NCI-H460 (cell line): ENCODE data around the gene RHOV. TPM values are rescaled to one million over a fixed set of nuclear protein-coding genes. Genes with fewer than 3 reads are reported as not detected.

Source experiments
- DNase-seq: peaks from one replicate; pipeline ENCODE4 v3.0.0-alpha.2; 2016; ENCODE audit warnings: low read depth; ENCODE audit errors: extremely low read depth
- polyA plus RNA-seq: library from polyadenylated mRNA; depleted of rRNA; stranded (reverse); fragments of >200 nt; gene quantifications from 2 replicates; pipeline ENCODE4 v1.2.3, GENCODE V29; 2014; cell fraction: nucleus; rRNA removed
- total RNA-seq: library from RNA; depleted of rRNA; stranded (reverse); fragments of >200 nt; shearing (Covaris generic); gene quantifications from 2 replicates; pipeline ENCODE4 v1.2.3, GENCODE V29; 2014; rRNA removed

Gene RHOV, protein sequence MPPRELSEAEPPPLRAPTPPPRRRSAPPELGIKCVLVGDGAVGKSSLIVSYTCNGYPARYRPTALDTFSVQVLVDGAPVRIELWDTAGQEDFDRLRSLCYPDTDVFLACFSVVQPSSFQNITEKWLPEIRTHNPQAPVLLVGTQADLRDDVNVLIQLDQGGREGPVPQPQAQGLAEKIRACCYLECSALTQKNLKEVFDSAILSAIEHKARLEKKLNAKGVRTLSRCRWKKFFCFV
- 0.14 and 0.57 TPM in 2 replicates for total RNA-seq
- 0.88 TPM in 1 of 2 replicates, not detected in the other for polyA plus RNA-seq

DNA sequence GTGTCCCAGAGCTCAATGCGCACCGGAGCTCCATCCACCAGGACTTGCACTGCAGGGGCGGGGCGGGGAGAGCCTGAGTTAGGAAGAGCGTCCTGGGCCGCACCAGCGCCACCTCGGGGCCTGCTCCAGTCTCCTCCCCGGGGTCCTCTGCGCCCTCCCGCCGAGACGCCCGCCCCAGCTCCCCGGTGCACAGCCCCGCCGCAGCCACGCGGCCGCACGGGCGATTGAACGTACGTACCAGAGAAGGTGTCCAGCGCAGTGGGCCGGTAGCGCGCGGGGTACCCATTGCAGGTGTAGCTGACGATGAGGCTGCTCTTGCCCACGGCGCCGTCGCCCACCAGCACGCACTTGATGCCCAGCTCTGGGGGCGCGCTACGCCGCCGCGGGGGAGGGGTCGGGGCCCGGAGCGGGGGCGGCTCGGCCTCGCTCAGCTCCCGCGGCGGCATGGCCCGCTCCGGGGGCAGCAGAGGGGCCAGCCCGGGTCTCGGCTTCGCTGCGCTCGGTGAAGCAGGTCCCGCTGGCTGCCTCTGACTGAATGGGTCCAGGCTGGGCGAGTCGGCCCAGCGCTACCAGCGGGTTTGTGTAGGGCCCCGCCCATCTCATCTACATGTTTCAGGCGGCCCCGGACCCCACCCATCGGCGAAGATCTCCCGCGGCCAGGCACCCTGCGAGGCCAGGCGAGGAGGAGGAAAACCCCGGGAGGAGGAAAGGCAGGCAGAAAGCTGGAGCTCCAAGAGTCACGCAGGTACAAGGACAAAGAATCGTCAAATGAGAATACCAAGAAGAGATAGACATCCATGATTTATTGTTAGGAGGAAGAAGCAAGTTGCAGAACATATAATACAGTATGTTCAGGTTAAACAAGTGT lies at the start of gene RHOV:
RHOV (minus strand) TSS at position 541 of the 868 bp plus-strand sequence; CDS start at position 446, 95 bp downstream.
- peak; percentile 65 for DNase-seq

DNA sequence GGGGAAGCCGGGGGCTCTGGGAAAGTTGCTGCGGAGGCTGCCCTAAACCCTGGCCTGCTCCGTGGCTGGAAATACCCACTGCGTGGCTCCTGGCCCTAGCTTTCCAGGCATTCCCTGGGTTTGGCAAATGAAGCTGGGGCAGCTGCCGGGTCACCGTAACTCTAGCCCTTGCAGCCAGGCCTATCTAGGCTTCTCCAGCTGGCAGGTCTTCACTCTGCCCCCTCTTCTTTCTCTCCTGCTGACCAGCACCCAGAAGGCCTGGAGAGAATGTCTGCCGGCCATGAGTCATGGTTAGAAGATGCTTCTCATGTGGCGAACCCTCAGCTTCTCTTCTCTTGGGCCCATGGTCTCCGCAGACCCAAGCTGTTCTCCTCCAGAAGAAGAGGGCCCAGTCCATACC lies 49.5 kb upstream of the RHOV start:
- DNase-seq, result no peak

DNA sequence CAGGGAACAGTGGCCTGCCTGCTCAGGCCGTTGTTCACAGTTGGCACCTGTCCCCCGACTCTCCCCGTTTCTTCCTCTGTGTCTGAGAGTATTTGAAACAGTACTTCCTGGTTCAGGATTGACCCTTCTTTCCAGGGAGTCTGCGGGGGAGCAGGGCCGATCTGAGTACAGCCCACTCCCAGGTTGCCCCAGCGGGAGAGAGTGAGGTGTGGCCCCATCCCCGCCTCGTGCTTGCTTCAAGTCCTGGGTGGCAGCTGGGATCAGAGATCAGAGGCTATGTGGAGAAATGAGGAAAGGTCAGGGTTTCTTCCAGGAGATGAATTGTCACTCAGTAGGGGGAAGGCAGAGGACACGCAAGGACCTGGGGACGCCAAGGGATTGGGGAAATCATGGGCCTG lies 48.6 kb upstream of the RHOV start:
- DNase-seq, result no peak

DNA sequence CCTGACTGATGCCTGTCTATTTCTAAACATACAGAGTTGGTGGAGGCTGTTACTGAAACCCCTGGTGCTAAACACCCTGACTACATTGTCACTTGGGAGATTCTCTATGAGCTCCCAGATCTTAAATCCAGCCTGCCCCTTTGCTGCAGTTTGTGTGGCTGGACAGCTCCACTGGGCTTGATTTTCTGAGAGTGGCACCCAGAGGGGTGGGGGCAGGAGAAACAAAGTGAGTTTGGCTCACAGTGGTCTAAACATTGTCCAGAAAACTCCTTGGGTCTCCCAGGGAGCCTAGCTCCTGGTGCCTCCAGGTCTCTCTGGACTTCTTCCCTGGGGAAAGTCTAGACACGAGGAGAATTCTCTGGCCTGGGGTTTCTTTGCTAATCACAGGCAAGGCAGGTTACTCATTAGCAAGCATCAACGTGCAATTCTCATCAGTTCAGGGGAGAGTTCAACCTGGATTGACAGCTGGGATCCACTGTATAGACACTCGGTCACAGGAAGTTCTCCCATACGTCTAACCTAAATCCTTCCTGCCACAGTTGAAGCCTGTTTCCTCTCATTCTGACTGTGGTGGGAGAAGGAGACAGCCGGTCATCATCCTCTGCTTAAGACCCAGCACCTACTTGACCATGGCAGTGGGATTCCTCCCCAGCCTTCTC lies 48.0 kb upstream of the RHOV start:
- DNase-seq, result no peak

DNA sequence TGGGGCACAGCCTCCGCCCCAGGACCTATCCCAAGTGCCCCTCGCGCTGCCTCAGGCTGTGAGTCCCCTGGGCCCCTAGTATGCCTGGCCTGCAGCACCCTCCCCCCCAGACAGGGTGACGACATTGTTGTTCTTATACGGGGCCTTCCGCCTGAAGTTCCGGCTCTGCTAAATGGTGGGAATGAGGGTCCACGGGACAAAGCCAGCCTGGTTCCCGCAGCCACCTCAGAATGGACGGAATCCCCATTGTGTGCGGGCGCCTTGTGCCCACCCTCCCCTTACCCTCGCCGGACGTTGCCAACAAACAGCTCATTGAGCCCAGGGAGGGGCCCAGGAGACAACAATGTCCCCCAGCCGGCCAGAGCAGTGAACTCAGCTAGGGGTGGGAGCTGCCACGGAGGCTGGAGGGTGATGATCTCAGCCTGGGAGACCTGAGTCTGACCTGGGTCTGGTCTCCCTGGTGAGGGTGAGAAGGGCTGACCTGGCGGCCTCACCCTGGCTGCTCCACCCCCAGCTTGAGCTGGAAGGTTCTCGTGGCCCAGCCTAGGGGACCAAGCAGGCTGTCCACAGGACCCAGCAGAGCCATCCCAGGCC lies 44.9 kb upstream of the RHOV start:
- no peak for DNase-seq

DNA sequence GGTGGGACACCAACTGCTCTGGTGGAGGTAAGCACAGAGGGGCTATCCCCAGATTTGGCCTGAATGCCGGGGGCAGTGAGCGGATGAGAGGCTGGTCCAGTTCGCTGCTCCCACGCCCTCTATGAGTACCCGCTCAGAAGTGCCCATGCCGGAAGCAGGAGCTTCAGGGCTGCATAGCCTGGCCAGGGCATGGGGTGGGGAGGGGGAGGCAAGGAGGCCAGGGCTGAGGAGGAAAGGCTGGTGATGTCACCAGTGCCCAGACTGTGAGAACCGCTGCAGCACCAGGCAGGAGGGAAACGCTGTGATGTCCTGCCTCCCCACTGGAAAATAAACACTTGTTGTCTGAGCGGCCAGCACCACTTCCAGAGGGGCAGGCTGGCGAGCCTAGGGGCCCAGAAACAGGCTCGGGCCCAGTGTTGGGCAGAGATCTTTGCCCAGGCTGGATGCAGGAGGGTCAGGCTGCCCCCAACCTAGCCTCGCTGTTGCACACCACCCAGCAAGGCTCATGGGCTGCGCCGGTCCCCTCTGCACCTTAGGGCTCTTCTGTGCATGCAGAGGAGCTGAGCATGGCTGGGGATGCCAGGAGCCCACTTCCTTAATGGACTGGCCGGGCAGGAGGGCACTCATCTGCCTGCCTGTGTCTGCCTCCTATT lies 44.2 kb upstream of the RHOV start:
- DNase-seq, result no peak

DNA sequence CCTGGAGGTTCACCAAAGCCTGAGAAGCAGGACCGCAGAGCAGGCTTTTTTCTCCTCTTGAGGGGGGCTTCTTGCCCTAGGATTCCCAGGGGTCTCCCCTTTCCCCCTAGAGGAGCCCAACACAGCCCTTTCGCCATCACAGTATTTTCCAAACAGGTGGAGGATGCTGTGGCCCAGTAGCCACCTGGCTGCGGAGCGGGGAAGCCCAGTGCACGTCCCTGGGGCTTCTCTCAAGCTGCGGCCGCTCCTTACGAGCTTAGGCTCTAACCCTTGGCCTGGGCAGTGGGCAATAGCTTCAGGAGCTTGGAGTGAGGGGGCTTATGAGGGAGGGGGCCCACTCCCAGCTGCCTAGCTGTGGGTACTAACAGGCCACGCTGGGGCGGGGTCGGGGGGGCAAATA lies 43.6 kb upstream of the RHOV start:
- no peak for DNase-seq

DNA sequence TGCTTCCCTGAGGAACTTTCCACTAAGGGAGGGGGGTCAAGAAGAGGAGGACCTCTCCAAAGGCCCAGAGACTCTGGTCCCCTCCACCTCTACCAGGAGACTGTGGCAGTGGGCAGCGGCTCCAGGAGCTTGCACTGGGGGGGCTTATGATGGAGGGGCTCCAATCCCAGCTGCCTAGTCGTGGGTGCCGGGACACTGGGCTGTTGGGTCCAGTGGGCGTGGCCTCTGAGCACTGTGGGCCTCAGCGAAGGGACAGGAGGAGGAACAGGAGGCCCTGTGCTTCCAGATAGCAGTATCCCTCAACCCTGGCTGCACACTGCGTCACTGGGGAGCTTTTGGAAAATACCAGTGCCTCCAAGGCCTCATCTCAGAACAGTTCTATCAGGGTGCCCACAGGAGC lies 41.6 kb upstream of the RHOV start:
- DNase-seq, result no peak

DNA sequence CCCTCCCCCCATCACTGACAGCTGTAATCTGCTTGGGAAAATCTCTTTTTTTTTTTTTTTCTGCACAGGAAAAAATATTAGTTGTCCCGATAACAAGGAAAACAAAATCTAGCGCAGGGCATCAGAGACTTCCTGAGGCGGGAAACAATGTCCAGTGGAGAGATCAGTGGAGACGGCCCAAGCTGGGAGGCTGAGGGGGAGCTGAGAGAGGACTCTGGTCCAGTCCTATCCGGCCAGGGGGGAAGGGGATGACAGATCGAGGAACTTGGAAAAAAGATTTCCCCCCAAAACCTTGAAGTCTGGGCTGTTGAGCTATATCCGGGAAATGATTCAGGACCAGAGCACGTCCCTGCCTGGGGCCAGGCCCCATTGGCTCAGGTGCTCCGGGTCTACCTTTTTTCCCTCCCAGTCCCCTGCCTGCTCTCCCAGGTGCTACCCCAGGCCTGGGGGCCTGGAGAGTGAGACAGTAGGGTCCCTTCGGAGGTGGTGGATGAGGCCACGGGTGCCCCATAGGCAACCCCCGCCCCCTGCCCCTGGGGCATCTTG lies 41.2 kb upstream of the RHOV start:
- DNase-seq, result no peak

DNA sequence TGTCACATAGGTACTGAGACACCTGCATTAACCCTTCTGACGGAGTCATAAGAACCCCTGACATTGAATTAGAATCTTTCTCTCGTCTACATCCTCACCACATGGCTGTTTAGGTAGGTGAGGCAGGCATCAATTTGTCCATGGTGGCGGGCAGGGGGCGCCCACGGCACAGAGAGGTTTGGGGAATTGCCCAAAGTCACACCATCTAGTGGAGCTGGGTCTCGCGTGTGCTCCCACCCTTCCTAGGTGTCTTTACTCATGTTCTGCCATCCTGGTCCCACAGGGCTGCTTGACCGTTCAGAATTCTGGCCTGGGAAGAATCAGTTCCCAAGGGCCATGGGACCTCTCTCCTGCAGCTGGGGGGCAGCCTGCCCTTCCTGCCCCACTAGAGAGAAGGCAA lies 40.5 kb upstream of the RHOV start:
- DNase-seq, result no peak

DNA sequence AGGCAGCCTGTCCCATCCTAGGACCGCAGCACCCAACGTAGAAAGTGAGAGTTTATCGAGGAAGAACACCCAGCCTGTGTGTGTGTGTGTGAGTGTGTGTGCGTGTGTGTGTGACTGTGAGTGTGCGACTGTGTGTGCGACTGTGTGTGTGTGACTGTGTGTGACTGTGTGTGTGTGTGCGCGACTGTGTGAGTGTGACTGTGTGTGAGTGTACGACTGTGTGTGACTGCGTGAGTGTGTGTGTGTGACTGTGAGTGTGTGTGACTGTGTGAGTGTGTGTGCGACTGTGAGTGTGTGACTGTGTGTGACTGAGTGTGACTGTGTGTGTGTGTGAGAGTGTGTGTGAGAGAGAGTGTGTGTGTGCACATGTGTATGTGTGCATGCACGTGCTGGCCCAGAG lies 40.0 kb upstream of the RHOV start:
- DNase-seq, result no peak

DNA sequence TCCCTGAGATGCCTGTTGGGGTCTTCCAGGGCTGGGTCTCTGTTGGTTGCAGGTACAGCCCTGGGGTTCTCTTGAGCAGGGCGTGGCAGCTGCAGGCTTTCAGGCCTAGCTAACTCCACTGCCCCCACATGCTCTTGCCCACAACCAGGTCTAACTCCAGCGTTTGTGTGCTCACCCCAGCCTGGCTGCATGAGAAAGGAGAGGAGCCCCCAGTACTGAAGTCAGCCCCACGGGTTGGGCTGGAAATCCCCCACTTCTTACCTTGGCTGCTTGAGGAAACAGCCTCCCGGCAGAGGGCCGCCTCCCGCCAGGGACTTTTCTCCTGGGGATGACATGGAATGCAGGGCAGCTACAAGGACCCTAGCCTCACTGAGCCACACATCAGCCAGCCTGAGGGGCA lies 38.4 kb upstream of the RHOV start:
- DNase-seq, result no peak

DNA sequence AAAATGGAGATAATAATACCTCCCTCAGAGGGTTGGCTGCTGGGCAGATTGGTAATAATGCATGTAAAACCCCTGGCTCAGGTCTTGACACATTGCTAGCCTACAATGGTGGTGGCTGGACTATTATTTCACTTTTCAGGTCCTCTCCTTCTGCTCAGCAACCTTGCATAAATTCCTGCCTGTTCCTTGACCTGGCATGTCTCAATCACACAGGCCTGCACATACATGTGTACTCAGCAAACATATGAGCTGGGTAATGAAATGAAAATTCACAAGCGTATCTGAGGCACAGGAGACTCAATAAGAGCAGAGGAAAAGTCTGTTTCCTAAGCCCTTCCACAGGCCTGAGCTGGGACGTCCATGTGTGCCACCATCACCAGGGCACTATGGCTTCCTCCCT lies 37.7 kb upstream of the RHOV start:
- no peak for DNase-seq

DNA sequence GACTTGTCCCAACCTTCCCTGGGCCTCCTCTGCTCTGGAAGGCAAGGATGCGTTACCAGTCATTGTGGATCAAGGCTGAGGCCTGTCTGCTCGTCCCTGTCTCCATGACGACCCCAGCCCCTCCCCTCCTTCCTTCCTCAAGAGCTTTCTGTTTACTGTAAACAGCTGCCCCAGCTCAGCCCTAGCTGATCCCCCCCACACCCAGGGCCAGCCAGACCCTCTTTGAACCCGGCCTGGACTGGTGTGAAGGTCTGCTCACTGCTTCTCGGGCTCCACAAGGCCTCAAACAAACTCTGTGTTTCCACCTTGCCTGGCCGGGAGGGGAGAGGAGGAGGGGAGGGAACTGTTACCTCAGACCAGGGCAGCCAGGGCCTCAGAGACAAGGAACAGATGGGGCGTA lies 37.1 kb upstream of the RHOV start:
- DNase-seq, result no peak

DNA sequence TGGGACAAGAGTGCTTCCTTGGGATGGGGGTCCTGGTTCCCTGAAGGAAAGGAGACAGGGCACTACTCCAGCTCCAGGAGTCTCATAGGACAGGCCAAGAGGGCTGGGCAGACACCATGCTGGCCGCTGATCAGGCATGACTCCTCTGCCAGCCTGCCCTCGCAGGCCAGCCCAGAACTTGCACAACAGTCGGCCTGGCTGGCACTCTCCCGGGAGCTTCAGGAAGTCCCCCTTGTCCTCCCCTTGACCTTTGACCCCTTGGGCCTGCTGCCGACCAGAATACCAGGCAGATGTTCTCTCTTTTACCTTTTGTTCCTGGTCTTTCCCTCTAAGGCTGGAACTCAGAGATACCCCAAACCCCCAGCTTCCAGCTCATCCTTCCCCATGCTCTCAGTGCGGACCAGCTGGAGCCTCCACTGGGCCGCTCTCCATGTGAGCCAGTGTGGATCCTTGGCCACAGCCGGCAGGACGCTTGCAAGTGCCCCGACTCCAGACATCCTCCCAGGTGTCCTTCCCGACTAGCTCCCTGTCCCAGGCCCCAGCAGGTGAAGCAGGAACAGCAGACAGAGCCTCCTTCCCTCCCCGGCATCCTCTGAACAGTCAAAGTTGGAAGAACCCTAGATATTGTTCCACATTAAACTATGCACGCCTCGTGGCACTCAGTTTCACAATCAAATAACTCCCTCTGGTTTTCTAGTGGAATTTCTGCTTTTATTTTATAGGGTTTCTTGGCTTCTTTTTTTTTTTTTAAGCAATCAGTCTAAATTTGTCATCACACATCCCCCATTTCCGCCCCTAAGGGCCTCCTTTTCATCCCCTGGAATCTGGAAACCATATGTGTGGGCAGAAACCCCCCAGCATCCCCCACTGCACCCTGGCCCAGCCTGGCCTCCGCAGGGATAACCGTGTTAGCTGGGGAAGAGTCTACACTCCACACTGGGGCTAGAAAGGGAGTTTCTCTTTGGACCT lies 35.9 kb upstream of the RHOV start:
- DNase-seq, result no peak

DNA sequence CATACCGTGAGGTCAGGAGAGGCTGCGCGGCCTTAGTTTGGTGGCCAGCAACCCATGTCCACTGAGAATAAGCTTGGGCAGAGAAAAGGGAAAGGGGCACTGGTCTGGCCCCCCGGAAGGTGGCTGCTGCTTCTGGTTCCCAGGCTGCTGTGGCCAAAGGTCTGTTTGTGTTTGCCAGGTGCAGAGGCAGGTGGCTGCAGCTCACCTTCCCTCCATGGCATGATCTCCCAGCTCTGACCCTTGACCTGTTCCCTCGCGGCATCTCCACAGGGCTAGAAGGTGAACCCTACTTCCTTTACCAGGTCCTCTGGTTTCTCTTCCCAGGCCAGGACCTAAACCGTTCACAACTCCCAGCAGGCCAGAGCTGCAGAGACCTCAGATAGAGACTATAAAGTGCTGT lies 34.1 kb upstream of the RHOV start:
- DNase-seq, result no peak

DNA sequence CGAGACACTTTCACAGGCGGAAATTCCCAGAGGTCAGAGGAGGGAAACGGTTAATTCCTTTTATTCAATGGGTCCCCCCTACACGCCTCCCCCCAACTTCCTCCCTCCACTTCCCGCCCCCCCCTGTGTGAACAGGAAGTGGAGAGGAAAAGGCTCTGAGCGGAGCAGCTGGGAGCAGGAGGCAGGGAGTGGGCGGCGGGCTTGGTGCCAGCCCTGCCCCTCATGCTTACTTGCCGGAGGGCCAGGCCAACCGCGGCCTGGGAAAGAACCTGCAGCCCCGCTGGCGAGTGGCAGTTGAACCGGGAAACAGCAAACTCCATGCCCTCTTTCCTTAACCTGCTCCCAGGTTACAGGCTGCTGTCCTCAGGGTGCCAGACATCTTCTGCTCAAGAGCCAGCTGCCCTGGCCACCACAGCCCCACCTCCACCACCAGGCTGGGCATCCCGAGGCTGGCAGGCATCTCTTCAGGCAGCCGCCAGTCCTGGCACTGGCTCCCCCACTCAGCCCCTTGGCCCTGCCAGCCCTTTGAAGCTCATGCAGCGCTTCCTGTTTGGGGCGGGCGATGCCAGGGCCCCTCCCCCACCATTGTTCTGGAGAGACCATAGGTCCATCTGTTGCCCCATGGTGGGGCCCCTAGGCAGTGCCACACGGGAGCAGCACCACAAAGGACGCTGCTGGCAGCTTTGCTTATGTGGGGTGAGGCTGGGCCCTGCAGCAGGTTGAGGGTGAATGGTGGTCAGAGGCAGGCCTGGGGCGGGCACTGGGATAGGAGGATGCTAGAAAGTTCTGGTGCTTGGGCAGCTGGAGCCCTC lies 33.2 kb upstream of the RHOV start:
- no peak for DNase-seq
